ENCODE results near the gene RAB3GAP2.
"Not testable (repeated sequence)": the region's sequence is repeated elsewhere in the genome, so short reads cannot be mapped to it uniquely, and the experiment has no call there.

The RAB3GAP2 gene

DNA sequence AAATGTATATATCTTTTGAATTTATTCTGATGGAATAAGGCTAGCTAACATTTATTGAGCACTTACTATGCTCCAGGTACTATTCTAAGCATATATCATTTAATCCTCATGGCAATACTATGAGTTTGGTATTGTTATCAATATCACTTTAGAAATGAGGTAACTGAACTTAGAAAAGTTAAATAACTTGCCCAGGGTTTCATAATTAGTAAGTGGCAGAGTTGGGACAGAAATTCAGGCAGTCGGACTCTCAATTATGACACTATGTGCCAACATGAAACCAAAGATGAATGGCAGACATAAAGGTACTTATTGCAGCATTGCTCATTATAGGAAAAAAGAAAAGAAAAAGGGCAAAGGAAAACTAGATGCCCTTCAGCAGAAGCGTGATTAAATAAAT, 48.2 kb downstream of the RAB3GAP2 start:
- H3K4me3 ChIP-seq (replicated peaks; ENCODE audit: low read depth, low read length), result no peak overlapping the region
- peaks cover 9% of the 10 kb centered on the region for H3K36me3 ChIP-seq (ENCODE audit: control insufficient read depth, insufficient read depth, low read length)
- DNase-seq (ENCODE audit: extremely low read depth, insufficient read length), result peak; percentile 57
- H3K27me3 ChIP-seq (replicated peaks; ENCODE audit: control insufficient read depth, insufficient read depth, low read length), result no peaks in the 10 kb centered on the region
- TF ChIP-seq, protein P1, sequence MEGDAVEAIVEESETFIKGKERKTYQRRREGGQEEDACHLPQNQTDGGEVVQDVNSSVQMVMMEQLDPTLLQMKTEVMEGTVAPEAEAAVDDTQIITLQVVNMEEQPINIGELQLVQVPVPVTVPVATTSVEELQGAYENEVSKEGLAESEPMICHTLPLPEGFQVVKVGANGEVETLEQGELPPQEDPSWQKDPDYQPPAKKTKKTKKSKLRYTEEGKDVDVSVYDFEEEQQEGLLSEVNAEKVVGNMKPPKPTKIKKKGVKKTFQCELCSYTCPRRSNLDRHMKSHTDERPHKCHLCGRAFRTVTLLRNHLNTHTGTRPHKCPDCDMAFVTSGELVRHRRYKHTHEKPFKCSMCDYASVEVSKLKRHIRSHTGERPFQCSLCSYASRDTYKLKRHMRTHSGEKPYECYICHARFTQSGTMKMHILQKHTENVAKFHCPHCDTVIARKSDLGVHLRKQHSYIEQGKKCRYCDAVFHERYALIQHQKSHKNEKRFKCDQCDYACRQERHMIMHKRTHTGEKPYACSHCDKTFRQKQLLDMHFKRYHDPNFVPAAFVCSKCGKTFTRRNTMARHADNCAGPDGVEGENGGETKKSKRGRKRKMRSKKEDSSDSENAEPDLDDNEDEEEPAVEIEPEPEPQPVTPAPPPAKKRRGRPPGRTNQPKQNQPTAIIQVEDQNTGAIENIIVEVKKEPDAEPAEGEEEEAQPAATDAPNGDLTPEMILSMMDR (IDR thresholded peaks at IDR 0.05; ENCODE audit: insufficient read depth, low read length, poor library complexity, severe bottlenecking), result no peak

DNA sequence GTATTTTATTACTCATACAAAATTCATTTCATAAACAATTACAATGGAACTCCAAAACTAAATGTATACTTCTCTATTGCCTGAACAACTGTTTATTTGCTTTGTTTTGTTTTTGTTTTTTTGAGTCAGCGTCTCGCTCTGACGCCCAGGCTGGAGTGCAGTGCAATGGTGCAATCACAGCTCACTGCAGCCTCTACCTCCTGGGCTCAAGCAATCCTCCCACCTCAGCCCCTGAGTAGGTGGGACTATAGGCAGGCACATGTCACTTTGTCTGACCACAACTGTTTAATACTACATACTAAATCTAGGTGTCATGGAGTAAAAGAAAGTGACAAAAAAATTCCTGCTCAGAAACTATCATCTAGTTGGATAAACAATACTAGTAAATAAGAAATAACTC, 49.3 kb downstream of the RAB3GAP2 start:
- H3K4me3 ChIP-seq (replicated peaks; ENCODE audit: low read depth, low read length), result peak overlapping the region; percentile 78
- no peaks in the 10 kb centered on the region for H3K27me3 ChIP-seq (replicated peaks; ENCODE audit: control insufficient read depth, insufficient read depth, low read length)
- peak; percentile 38 for DNase-seq (ENCODE audit: extremely low read depth, insufficient read length)
- peaks cover 7% of the 10 kb centered on the region for H3K36me3 ChIP-seq (ENCODE audit: control insufficient read depth, insufficient read depth, low read length)
- TF ChIP-seq, protein P1 (IDR thresholded peaks at IDR 0.05; ENCODE audit: insufficient read depth, low read length, poor library complexity, severe bottlenecking), result no peak

DNA sequence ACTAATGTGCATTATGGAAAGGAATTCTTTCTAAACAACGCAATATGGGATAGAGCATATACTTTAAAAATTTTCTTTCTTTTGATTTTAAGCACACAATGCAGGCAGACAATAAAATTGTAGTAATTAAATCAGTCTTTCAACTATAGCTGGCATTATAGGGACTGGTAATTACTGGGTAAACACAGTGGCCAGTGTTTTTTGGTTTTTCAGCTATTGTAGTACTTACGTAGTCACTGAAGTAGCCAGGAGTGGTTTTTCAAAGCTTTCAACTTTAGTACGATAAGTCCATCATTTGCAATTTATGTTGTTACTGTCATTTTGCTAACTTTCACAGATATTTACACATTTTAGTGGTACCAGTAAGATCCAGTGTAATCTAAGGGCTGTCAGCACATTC, 50.6 kb downstream of the RAB3GAP2 start:
- Histone ChIP-seq H3K4me3 (replicated peaks; ENCODE audit: low read depth, low read length) (peak overlapping the region; percentile 78), H3K36me3 (ENCODE audit: control insufficient read depth, insufficient read depth, low read length) (peaks cover 2% of the 10 kb centered on the region; the same call in 1 of the 2 replicates), H3K27me3 (replicated peaks; ENCODE audit: control insufficient read depth, insufficient read depth, low read length) (no peaks in the 10 kb centered on the region)
- DNase-seq (ENCODE audit: extremely low read depth, insufficient read length), result no peak
- TF ChIP-seq, protein P1 (IDR thresholded peaks at IDR 0.05; ENCODE audit: insufficient read depth, low read length, poor library complexity, severe bottlenecking), result no peak

DNA sequence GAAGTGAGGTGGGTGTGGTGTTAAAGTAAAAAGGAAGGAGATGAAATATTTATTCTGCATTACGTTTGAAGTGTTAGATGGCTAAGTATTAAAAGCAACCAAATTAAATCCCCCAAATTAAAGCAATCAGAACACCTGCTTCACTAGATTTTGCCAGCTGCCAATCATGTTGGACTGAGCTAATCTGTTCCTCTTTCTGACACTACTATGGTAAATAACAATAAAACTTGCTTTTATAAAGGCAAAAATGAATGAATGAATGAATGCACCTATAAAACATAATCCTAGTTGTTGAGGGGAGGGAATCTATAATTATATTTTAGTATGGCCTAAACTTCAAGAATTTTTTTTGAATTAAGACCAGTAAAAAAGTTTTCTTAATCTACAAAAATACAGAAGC, 51.0 kb downstream of the RAB3GAP2 start:
- TF ChIP-seq, protein P1 (IDR thresholded peaks at IDR 0.05; ENCODE audit: insufficient read depth, low read length, poor library complexity, severe bottlenecking), result no peak
- Histone ChIP-seq H3K27me3 (replicated peaks; ENCODE audit: control insufficient read depth, insufficient read depth, low read length) (no peaks in the 10 kb centered on the region), H3K36me3 (ENCODE audit: control insufficient read depth, insufficient read depth, low read length) (no peaks in the 10 kb centered on the region), H3K4me3 (replicated peaks; ENCODE audit: low read depth, low read length) (peak overlapping the region; percentile 78)
- DNase-seq (ENCODE audit: extremely low read depth, insufficient read length), result no peak

DNA sequence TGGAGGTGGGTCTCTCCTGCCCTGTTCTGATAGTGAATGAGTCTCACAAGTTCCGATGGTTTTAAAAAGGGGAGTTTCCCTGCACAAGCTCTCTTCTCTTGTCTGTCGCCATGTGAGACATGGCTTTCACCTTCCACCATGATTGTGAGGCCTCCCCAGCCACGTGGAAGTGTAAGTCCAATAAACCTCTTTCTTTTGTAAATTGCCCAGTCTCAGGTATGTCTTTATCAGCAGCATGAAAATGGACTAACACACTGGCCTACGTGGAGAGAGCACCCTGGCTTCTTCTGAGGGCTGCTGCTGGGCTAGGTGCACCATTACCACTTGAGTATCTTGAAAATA, 51.6 kb downstream of the RAB3GAP2 start:
- H3K27me3 ChIP-seq (replicated peaks; ENCODE audit: control insufficient read depth, insufficient read depth, low read length); DNase-seq (ENCODE audit: extremely low read depth, insufficient read length); H3K36me3 ChIP-seq (ENCODE audit: control insufficient read depth, insufficient read depth, low read length): not testable (repeated sequence)
- peak overlapping the region; percentile 78 for H3K4me3 ChIP-seq (replicated peaks; ENCODE audit: low read depth, low read length)

DNA sequence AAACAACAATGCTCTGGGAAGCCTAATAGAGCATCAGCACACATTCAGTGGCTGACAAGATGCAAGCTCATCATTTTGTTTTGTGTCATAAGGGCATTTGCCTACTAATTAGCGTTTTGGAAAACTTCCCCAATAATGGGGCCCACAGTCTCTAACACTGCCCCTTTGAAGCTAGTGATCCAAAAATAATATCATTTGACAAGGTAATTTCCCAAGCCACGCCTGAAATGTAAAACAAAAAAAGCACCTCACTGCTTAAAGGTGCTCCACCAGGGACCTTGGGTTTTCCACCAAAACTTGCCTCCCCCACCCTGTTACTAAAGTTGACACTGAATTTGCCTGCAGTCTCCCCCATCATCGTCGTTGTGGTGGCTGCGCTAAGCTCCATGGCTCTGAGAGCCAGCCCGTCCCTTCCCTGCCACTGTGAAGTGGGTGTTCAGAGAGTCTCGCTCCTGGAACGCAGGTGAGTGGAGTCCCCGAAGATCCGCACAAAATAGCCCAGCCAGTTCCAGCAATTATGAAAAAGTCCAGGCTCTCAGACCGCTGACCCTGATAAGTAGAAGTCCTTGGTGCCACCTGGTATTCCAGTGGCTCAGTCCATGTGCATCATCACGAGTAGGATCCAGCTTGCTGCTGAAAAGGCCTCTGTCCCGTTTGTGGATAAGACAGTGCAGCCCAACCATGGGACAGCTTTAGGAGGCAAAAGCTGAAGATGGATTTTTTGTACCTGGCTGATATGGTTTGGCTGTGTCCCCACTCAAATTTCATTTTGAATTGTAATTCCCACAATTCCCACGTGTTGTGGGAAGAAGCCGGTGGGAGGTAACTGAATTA, 52.2 kb downstream of the RAB3GAP2 start:
- DNase-seq (ENCODE audit: extremely low read depth, insufficient read length), result peak; percentile 71
- Histone ChIP-seq H3K27me3 (replicated peaks; ENCODE audit: control insufficient read depth, insufficient read depth, low read length) (no peaks in the 10 kb centered on the region), H3K4me3 (replicated peaks; ENCODE audit: low read depth, low read length) (peak overlapping the region; percentile 78), H3K36me3 (ENCODE audit: control insufficient read depth, insufficient read depth, low read length) (no peaks in the 10 kb centered on the region)
- TF ChIP-seq, protein P1 (IDR thresholded peaks at IDR 0.05; ENCODE audit: insufficient read depth, low read length, poor library complexity, severe bottlenecking), result no peak
